Measurements from ENCODE around the gene SERPINB3.
"Not testable (repeated sequence)": the region's sequence is repeated elsewhere in the genome, so short reads cannot be mapped to it uniquely, and the experiment has no call there.

The SERPINB3 gene

DNA sequence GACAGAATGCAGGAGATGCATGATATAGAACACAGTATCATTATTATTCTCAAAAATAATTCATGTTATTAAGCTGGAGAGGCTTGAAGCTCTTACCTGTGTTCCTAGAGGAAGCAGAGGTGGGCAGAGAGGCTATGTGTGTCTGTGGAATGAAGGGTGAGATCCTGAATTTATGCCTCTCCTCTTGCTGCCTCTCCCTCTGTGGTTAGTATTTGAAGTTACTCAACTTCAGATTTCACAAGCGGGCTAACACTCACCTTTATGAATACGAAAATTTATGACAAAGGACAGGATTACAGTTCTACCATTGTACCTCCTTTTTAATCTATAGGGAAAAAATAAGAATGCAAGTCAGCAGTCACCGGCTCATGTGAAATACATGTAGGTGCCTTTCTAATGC, at the start of gene SERPINB3:
SERPINB3 (minus strand) TSS at position 144 of the 400 bp plus-strand sequence. CDS start 677 bp downstream, outside the sequence.
- DNase-seq = not testable (repeated sequence)

DNA sequence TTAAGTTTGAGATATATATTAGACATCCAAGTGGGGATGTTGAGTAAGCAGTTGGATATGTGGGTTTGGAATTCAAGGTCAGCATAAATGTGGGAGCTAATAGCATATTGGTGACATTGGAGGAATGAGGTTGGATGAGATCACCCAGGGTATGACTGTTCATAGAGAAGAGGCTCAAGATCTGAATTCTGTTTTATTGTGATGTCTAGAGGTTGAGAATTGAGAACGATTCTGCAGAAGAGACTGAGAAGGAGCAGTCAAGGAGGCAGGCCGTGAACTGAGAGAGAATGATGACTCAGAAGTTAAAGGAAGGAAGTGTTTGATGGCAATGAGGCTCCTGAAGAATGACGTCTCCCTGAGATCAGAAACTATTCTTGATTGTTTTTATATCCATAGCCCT, 47.0 kb upstream of the SERPINB3 start:
- DNase-seq = peak; percentile 97

DNA sequence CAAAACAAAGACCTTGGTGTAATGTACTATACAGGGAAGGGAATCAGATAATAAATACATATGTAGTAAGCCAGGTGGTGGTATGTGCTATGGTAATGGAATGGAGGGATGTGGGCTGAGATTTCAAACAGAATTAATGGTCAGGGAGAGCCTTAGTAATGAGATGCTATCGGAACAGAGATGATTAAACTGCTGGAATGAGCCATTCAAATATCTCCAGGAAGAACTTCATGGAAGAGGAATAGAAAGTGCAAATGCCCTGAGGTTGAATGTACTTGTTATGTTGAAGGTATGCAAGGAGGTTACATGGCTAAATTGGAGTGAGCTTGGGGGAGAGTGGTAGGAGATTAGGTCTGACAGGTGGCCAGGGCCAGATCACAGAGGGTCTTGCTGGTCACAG, 46.1 kb upstream of the SERPINB3 start:
- DNase-seq = no peak

DNA sequence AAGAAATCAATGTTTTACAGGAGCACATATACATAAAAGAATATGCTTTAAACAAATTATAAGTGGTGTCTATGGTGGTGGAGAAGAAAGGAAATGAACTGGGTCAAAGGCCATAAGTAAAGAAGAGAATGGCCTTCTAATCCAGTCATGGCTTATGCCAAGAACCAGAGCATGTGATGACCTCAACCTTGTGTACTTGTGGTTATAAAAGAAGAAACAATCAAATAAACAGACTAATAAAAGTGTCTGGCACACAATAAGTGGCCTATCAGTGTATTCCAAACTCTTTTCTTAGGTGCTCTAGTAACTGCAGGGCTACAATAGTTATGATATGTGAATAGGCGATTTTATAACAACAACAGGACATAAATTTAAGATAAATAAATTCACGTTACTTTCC, 43.7 kb upstream of the SERPINB3 start:
- DNase-seq = peak; percentile 28

DNA sequence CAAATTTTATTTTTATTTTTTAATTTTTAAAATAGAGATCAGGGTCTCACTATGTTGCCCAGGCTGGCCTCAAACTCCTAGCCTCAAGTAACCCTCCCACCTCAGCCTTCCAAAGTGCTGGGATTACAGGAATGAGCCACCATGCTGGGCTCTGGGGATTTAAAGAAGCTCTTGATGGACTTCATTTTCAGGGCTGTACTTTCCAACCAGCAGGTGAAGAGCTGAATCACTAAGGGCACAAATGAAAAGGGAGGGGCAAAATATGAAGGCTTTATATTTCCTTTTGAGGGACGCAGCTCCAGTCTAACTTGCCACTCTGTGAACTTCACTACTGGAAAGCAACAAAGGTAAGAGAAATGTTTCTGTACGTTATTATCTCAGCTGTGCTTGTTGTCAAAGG, 41.0 kb upstream of the SERPINB3 start, which contains the start of gene SERPINB11:
SERPINB11 (plus strand) TSS at position 301 of the 400 bp plus-strand sequence. CDS start 7,234 bp downstream, outside the sequence.
- DNase-seq = no peak

DNA sequence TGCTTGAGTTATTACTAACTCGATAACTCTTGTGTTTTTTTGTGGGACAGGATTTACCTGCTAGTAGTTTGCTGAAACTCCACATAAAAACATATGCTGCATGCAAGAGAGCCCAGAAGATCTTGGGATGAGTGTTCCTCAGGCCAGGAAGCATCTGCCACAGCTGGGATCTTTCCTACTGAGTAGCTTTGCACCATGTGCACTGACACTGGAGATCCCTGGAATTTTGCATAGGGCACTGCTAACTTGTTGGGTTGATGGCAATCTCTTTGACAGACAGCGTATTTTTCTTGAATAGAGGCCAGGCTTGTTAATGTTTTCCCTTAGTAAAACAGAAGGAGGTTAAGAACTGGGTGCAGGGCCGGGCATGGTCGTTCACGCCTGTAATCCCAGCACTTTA, 40.3 kb upstream of the SERPINB3 start:
- DNase-seq = no peak

DNA sequence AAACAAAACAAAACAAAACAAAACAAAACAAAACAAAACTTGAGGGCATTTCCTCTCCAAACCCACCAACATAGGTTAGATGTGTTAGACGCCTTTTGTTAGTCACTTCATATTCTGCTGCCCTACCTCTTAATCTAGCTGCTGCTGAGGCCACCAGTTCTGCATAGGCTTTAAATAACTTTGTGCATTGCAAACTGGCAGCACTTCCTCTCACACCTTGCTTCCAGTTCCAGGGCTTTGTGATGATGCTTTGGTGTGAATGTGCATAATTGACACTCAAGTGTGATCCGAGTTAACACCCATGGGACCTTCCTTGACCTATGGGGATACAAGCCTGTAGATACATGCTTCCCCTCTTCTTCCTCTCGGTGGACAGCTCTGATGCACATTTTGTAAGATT, 38.8 kb upstream of the SERPINB3 start:
- no peak for DNase-seq

DNA sequence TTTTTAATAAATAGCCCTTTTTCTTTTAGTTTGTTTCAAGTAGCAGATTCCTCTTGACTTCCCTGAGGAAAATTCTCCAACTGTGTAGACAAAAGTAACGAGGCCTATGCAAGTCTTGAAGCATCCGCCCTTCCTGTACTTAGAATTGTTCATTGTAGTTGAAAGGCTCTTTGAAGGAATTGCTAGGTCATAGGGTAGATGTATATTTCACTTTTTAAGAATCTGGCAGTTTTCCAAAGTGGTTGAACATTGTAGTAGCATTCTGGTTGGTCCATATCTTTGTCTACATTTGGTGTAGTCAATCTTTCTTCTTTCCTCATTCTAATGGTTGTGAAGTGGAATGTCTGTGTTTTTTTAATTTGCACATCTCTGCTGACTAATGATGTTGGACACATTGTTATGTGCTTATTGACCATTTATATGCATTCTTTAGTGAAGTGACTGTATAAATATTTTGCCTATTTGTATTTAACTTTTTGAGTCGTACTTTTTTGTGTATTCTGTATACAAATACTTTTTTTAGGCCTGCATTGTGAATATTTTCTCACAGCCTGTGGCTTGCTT, 35.5 kb upstream of the SERPINB3 start:
- peak; percentile 67 for DNase-seq

DNA sequence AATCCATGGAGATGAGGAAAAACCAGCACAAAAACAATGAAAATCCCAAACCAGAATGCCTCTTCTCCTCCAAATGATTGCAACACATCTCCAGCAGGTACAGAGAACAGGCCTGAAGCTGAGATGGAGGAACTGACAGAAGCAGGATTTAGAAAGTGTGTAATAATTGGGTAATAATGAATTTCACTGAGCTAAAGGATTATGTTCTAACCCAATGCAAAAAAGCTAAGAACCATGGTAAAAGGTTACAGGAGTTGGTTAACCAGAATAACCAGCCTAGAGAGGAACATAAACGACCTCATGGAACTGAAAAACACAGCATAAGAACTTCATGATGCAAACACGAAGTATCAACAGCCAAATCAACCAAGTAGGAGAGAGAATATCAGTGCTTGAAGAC, 27.4 kb upstream of the SERPINB3 start:
- no peak for DNase-seq

DNA sequence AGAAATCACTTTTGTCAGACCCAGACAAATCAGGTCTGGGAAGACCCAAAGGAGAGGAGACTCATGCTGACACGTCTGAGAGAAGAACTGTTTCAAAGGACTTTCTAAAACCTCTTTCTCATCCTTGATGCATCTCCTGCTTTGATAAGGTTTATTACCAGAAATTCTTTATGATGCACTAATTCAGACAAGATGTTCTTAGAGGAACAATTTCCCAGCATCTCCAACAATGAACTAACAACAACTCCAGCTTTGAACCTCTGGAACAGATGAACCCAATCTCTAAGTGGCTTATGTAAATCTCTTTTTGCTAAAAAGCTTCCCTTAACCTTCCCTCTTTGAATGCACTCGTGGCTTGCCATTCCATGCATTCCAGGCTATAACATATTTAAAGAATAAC, 25.2 kb upstream of the SERPINB3 start:
- DNase-seq = no peak

DNA sequence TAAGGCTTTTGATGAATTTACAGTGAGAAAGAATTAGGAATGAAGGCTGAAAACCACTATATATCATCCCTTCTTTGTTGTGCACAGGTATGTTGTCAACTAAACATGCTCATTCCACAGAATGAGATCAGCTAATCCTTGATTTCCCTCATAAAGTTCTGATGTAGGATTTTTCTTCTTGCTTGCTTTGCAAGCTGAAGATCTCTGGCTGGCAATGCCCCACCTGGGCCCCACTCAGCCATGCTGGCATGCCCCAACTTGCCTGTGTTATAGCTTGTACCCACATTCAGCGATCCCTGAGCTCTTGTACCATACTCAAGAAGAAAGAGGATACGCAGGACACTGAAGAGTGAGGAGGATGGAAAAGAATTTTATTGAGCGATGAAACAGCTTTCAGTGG, 23.0 kb upstream of the SERPINB3 start:
- no peak for DNase-seq

DNA sequence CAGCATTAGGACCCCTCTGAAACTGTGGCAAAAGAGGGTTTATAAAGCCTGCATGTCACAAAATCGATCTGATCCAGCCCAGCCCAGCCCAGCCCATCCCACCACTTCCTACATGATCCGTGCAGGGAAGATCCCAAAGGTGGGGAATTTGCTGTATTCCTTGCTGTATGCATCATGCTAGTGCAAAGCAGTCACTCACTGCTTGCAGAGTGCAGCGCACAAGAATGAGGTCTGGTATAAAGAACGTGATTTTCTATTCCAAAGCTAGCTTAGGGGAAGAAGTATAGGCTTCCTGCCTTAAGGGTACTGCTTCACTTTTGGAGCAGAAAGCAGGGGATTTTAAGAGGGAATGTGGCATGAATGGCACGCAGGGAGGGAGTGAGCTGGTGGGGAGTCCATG, 22.2 kb upstream of the SERPINB3 start:
- DNase-seq = no peak

DNA sequence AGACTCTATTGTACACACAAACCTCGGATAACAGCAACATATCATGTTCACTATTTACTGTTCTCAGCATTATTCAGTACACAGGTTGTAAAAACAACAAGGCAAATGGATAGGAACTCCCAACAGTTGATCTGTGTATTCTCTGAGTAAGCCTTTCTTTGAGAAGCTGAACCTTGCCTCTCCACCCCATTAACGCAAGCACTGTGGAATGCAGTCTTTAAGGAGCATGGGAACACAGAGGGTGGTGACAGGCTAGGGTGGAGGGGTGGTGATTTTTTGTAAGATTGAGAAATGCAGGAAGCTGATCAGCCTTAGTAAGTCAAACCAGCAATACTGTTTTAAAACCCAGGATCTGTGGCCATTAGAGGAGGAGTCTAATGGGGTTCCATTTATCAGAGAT, 21.5 kb upstream of the SERPINB3 start:
- DNase-seq = peak; percentile 99

DNA sequence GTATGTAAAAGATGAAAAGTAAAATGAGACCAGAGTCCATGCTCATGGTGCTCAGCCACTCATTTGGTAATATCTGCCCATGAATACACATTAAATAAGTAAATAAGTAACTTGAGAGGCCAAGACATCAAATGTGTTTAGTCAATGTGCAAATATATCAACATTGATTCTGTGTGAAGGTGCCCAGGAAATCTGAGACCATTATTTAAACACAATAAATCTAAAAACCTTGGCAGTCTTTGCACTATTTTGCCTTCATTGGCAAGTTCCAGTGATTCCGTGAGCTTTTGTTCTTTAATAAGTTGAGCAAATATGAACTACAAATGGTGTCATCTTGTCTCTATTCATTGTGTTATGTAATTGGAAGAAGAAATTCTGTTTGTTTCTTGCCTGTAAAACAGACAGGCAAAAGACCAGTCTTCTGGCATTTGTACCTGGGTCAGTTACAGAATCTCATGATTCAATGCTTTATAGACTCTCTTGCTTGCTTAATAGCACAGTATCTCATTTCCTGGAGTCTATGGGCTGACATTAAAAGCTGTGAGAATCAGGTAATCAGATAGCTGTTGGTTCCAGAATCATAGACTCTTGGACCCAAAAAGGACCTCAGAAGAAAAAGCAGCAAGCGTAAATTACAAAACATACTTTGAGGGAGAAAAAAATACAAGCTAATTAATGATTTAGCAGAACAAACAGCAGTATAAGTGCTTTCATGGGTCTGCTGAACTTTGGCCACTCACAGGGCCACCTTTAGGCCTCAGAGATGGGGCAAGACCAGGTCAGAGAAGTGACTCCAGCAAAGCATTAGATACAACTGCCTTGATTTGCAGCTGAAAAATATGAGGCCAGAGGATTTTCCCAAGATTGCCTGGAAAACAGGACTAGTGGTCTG, 20.0 kb upstream of the SERPINB3 start:
- no peak for DNase-seq

DNA sequence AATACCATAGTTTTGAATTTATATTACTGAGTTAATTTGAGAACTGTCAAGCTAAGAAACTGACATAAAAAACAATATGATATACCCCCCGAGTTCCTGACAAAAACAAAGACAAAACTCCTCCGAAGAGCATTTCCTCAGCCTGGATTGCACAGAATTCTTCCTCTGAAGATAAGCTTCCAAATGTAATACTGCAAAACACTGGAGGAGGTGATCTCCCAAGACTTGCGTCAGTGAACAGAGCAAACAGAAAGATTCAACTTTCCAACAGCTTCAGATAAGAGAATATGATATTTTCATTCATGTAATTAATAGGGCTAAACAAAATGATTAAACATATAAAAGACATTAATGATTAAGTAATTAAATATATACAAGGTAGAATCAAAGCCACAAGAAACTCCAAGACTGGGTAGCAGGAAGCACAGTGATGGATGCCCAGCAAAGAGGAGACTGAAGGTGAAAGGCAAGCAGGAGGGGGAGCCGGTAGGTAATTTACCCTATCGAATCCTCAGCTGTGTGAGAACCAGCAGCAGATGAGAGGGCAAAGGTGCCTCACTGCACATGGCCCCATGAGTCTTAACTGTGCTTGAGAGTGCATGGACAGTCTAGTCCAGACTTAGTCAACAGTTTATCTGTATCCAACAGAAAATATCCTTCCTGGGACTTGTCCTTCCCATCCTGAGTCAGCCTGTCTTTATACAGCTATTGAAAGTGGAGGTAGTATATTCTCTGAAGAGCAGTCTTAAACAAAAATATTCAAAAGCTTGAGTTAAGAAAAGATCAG, 18.3 kb upstream of the SERPINB3 start:
- DNase-seq = no peak

DNA sequence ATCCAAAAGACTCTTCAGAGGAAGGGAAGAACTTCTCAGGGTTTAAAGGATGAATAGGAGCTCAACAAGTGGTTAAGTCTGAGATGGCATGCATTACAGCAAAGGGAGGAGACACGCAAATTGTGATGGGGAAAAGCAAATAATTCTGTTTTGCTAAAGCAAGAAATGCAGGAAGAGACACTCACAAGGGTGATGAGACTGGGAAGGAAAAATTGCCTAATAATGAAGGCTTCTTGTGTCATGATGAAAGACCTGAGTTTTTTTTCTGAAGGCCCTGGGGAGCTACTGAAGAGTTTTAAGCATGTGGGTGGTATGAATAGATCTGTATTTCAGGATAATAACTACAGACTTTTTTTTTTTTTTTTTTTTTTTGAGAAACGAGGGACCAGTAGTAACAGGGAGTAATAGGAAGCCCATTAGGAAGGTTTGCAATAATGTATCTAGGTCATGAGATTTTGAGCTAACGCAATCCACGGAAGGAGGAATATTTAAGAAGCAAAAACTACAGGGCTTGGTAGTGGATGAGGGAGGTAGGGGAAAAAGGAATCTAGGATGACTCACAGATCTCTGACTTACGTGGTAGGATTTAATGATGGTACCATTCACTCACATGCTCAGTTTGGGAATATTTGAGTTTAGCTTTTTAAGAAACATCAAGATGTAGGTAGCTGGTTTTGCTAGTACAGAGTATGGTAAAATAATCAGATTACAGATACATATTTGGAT, 16.0 kb upstream of the SERPINB3 start:
- DNase-seq = peak; percentile 39

DNA sequence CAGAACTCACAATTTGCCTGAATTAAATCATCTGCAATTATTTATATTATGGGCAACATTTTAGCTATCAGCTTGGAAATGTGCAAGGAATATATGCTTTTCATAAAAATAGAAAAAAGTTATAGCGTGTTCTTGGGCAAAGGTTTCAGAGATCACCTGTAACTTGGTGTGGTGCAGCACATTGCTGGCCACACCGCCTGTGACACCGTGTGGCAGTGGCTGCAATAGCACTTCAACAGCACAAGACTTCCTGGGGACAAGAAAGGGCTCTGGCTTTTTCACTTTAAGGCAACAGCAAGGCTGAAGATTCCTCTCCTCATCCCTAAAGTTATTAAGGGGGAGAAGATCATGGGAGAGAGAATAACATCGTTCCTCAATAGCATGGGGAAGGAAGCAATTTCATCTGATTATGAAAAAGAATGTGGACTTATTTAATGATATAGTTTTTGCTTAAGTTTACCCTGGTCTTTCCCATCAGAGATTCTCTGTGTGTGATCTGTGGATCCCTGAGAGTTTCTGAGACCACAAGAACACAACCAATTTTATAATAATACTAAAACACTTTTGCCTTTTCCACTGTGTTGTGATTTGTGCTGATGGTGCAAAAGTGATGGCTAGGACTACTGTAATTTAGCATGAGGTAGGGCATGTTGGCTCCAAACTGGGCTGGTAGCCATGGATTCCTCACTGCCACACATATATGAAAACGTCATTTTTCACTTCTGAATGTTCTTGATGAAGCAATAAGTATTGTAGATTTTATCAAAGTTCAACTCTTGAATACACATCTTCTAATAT, 15.0 kb upstream of the SERPINB3 start:
- DNase-seq = peak; percentile 42

DNA sequence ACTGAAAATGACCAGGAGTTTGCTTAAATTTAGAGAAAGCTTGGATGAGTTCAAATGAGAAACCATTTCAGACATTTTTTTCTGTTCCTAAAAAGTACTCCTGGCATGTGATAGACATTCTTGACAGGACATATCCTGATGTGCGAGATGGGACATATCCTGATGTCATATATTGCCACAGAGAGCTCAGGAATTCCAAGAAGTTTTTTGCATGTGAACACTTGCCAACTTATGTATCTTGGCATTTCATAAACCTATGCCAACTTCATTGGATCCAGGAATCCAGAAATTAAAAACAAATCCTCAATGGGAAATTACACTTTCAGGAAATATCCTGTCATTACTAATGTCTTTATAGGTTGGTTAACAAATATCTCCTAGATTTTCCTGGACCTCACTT, 2.9 kb upstream of the SERPINB3 start:
- no peak for DNase-seq

DNA sequence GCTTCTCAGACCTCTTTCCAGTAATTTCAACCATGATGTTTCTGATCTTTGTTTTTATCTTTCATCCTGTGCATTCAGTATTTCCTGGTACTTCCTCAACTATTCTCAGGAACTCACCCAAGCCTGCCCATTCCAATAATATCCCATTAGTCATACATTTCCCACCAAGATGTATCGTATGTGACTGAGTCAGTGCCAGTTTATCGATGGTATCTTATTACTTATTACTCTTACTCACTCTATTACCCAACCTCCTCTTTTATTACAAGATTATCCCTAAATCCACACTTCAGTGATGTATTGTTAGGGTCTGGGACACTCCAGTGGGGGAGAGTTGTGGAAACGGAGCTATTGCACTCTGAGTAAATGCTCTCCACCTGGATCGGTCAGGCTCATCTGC, 2.8 kb downstream of the SERPINB3 start:
- peak; percentile 69 for DNase-seq

DNA sequence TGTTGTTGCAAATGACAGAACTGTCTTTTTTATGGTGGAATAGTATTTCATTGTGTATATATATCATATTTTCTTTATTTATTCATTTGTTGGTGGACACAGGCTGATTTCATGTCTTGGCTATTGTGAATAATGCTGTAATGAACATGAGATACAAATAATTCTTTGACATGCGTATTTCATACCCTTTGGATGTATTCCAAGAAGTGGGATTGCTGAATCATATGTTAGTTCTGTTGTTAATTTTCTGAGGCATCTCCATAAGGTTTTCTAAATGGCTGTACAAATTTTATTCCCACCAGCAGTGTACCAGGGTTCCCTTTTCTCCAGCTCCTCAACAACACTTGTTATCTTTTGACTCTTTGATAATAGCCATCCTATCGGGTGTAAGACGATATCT, 11.4 kb downstream of the SERPINB3 start:
- peak; percentile 42 for DNase-seq

DNA sequence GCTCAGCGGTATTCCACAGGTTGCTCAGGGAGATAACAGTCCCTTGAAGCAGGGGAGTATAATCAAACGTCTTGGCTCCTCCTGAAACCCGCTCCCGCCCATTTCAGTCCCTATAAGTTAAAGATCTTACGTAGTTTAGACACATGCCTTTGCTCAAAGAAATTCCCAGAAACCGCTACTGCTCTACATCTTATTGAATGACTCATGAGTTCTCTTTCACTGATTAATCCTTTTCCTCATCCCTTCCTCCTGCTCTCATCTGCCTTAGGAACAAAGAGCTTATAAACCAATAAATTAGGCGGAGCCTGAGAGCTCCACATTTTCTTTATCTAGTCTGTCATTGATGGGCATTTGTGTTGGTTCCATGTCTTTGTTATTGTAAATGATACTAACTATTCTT, 13.5 kb downstream of the SERPINB3 start:
- DNase-seq = peak; percentile 78

DNA sequence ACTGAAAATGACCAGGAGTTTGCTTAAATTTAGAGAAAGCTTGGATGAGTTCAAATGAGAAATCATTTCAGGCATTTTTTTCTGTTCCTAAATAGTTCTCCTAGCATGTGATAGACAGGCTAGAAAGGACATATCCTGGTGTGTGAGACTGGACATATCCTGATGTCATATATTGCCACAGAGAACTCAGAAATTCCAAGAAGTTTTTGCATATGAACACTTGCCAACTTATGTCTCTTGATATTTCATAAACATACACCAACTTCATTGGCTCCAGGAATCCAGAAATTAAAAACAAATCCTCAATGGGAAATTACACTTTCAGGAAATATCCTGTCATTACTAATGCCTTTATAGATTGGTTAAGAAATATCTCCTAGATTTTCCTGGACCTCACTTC, 14.8 kb downstream of the SERPINB3 start:
- peak; percentile 53 for DNase-seq
